ENCODE data around the gene POU5F1.

DNA sequence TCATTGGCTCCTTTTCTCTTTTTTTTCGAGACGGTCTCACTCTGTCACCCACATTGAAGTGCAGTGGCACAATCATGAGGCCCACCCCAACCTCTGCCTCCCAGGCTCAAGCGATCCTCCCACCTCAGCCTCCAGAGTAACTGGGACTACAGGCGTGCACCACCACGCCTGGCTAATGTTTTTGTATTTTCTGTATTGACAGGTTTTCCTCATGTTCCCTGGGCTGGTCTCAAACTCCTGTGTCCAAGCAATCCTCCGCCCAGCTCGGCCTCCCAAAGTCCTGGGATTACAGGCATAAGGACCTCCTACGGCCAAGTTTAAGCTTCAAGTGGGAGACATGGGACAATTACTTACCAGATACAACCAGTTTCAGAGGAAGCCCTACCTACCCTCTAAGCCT lies 9.4 kb upstream of the POU5F1 start:
- TF ChIP-seq, protein P1, sequence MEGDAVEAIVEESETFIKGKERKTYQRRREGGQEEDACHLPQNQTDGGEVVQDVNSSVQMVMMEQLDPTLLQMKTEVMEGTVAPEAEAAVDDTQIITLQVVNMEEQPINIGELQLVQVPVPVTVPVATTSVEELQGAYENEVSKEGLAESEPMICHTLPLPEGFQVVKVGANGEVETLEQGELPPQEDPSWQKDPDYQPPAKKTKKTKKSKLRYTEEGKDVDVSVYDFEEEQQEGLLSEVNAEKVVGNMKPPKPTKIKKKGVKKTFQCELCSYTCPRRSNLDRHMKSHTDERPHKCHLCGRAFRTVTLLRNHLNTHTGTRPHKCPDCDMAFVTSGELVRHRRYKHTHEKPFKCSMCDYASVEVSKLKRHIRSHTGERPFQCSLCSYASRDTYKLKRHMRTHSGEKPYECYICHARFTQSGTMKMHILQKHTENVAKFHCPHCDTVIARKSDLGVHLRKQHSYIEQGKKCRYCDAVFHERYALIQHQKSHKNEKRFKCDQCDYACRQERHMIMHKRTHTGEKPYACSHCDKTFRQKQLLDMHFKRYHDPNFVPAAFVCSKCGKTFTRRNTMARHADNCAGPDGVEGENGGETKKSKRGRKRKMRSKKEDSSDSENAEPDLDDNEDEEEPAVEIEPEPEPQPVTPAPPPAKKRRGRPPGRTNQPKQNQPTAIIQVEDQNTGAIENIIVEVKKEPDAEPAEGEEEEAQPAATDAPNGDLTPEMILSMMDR (IDR thresholded peaks at IDR 0.05), result no peak
- TF ChIP-seq POLR2A (IDR thresholded peaks at IDR 0.05) (no peak), POLR2AphosphoS5 (IDR thresholded peaks at IDR 0.05; ENCODE audit: insufficient read depth in 1 of 2, low read depth in 1 of 2) (no peak)
